Measurements from ENCODE around the gene FOXN4. TPM values are rescaled to one million over a fixed set of nuclear protein-coding genes. Genes with fewer than 3 reads are reported as not detected.
"Not testable (repeated sequence)": the region's sequence is repeated elsewhere in the genome, so short reads cannot be mapped to it uniquely, and the experiment has no call there.

The FOXN4 gene
- polyA plus RNA-seq, 1 experiment: not detected

DNA sequence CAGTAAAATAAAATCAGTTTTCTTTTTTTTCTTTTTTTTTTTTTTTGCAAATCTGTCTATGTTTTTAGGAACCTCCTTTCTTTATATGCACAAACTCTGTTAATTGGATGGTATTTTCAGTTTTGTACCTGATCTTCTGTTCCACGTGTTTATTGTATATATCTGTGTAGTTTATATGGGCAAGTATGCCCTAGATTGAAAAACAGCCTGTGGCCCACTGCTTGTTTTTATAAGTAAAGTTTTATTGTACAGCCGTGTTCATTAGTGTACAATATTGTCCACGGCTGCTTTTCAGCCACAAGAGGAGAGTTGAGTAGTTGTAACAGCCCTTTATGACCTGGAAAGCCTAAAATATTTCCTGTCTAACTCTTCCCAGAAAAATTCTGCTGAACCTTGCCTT is 19.9 kb upstream of the FOXN4 start:
- Histone ChIP-seq H3K36me3 (ENCODE audit: control insufficient read depth, insufficient read depth, low read length) (no peaks in the 10 kb centered on the region), H3K27me3 (ENCODE audit: control insufficient read depth, insufficient read depth, low read length) (no peaks in the 10 kb centered on the region), H3K4me3 (ENCODE audit: low read depth, low read length) (no peak overlapping the region)
- ChIA-PET POLR2A (no interaction called here), CTCF (interaction anchor here (1.4 kb wide), 1 partner anchor 24 kb away, joined by 3 read pairs; no protein-coding TSS in a partner anchor)
- TF ChIP-seq, protein P1, sequence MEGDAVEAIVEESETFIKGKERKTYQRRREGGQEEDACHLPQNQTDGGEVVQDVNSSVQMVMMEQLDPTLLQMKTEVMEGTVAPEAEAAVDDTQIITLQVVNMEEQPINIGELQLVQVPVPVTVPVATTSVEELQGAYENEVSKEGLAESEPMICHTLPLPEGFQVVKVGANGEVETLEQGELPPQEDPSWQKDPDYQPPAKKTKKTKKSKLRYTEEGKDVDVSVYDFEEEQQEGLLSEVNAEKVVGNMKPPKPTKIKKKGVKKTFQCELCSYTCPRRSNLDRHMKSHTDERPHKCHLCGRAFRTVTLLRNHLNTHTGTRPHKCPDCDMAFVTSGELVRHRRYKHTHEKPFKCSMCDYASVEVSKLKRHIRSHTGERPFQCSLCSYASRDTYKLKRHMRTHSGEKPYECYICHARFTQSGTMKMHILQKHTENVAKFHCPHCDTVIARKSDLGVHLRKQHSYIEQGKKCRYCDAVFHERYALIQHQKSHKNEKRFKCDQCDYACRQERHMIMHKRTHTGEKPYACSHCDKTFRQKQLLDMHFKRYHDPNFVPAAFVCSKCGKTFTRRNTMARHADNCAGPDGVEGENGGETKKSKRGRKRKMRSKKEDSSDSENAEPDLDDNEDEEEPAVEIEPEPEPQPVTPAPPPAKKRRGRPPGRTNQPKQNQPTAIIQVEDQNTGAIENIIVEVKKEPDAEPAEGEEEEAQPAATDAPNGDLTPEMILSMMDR (IDR thresholded peaks at IDR 0.05; ENCODE audit: insufficient read depth, low read depth, low read length): no peak
- DNase-seq (ENCODE audit: low read depth): no peak

- POLR2A ChIA-PET: not testable (repeated sequence)
Measured at GRCh38 chr12:109321294-109321693, 12.2 kb upstream of the FOXN4 start.

GRCh38 chr12:109310247-109311125 is 1.4 kb upstream of the FOXN4 start:
- no peaks in the 10 kb centered on the region for H3K36me3 ChIP-seq (ENCODE audit: control insufficient read depth, insufficient read depth, low read length)
- TF ChIP-seq, protein P1 (IDR thresholded peaks at IDR 0.05; ENCODE audit: insufficient read depth, low read depth, low read length): no peak
- no peak for DNase-seq (ENCODE audit: low read depth)
- POLR2A ChIA-PET: no interaction called here
- CTCF ChIA-PET: no interaction called here
- peaks cover 45% of the 10 kb centered on the region for H3K27me3 ChIP-seq (ENCODE audit: control insufficient read depth, insufficient read depth, low read length)
- no peak overlapping the region for H3K4me3 ChIP-seq (ENCODE audit: low read depth, low read length)

More at GRCh38 chr12:109321294-109321693, 12.2 kb upstream of the FOXN4 start:
- CTCF ChIA-PET: interaction anchor here (1.5 kb wide), 1 partner anchor 11 kb away, joined by 7 read pairs; no protein-coding TSS in a partner anchor
- not testable (repeated sequence) for H3K27me3 ChIP-seq (ENCODE audit: control insufficient read depth, insufficient read depth, low read length); H3K36me3 ChIP-seq (ENCODE audit: control insufficient read depth, insufficient read depth, low read length); H3K4me3 ChIP-seq (ENCODE audit: low read depth, low read length); DNase-seq (ENCODE audit: low read depth)

GRCh38 chr12:109309381-109310246 is 530 bp upstream of the FOXN4 start:
- Histone ChIP-seq H3K27me3 (ENCODE audit: control insufficient read depth, insufficient read depth, low read length) (peaks cover 45% of the 10 kb centered on the region), H3K36me3 (ENCODE audit: control insufficient read depth, insufficient read depth, low read length) (no peaks in the 10 kb centered on the region), H3K4me3 (ENCODE audit: low read depth, low read length) (no peak overlapping the region; the same call in 1 of the 2 replicates)
- ChIA-PET POLR2A (interaction anchor here (0.7 kb wide), 1 partner anchor 281 kb away, joined by 3 read pairs; no protein-coding TSS in a partner anchor), CTCF (no interaction called here)
- TF ChIP-seq, protein P1 (IDR thresholded peaks at IDR 0.05; ENCODE audit: insufficient read depth, low read depth, low read length): no peak
- DNase-seq (ENCODE audit: low read depth): no peak

GRCh38 chr12:109307051-109307450 is 2.0 kb downstream of the FOXN4 start:
- TF ChIP-seq, protein P1 (IDR thresholded peaks at IDR 0.05; ENCODE audit: insufficient read depth, low read depth, low read length): no peak
- POLR2A ChIA-PET: no interaction called here

More at GRCh38 chr12:109307051-109307450, 2.0 kb downstream of the FOXN4 start:
- no peak for DNase-seq (ENCODE audit: low read depth)
- no peak overlapping the region for H3K4me3 ChIP-seq (ENCODE audit: low read depth, low read length)
- CTCF ChIA-PET: interaction anchor here (0.9 kb wide), 1 partner anchor 17 kb away, joined by 4 read pairs; no protein-coding TSS in a partner anchor
- H3K27me3 ChIP-seq (ENCODE audit: control insufficient read depth, insufficient read depth, low read length): peaks cover 46% of the 10 kb centered on the region
- no peaks in the 10 kb centered on the region for H3K36me3 ChIP-seq (ENCODE audit: control insufficient read depth, insufficient read depth, low read length)

Data from BJ (cell line).